GM06990 (cell line): ENCODE data around the gene AXDND1.

Experiments
- DNase-seq: peaks from one replicate; pipeline ENCODE4 v3.0.0-alpha.2; 2011; ENCODE audit not compliant: insufficient read length; ENCODE audit errors: extremely low read depth
- H3K27me3 ChIP-seq: replicated peaks from 2 replicates; pipeline ENCODE4 v1.6.0; 2011; ENCODE audit warnings: low read length; ENCODE audit not compliant: control insufficient read depth, insufficient read depth
- H3K36me3 ChIP-seq: 2 replicates; pipeline ENCODE4 v1.5.1; 2011; ENCODE audit warnings: low read length; ENCODE audit not compliant: control insufficient read depth, insufficient read depth
- H3K4me3 ChIP-seq: replicated peaks from 2 replicates; pipeline ENCODE4 v1.5.1; 2011; ENCODE audit warnings: low read depth, mild to moderate bottlenecking, control low read depth, low read length
- TF ChIP-seq, protein P1 (sequence below): IDR thresholded peaks from 2 replicates; pipeline ENCODE4 v1.5.1; 2011; ENCODE audit warnings: low read length, control low read depth, mild to moderate bottlenecking, inconsistent platforms; ENCODE audit not compliant: insufficient read depth, poor library complexity, severe bottlenecking

Gene AXDND1

DNA sequence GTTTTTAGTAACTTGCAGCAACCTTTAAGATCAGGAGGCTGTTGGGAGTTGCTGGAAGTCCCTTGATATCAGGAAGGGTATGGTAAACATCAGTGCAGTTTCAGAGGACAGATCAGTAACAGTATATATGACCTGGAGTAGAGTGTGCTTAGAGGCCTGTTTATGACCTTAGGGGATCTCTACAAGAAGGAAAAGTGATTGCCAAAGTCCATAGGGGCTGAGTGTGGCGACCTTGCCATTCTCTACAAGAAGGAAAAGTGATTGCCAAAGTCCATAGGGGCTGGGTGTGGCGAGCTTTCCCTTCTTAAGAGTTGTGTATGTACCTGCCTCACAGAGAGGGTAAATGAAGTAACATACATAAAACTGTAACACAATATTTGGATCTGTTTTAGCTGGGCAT, 28.5 kb upstream of the AXDND1 start:
- TF ChIP-seq, protein P1, sequence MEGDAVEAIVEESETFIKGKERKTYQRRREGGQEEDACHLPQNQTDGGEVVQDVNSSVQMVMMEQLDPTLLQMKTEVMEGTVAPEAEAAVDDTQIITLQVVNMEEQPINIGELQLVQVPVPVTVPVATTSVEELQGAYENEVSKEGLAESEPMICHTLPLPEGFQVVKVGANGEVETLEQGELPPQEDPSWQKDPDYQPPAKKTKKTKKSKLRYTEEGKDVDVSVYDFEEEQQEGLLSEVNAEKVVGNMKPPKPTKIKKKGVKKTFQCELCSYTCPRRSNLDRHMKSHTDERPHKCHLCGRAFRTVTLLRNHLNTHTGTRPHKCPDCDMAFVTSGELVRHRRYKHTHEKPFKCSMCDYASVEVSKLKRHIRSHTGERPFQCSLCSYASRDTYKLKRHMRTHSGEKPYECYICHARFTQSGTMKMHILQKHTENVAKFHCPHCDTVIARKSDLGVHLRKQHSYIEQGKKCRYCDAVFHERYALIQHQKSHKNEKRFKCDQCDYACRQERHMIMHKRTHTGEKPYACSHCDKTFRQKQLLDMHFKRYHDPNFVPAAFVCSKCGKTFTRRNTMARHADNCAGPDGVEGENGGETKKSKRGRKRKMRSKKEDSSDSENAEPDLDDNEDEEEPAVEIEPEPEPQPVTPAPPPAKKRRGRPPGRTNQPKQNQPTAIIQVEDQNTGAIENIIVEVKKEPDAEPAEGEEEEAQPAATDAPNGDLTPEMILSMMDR: no peak
- H3K27me3 ChIP-seq: no peaks in the 10 kb centered on the region
- DNase-seq: no peak
- no peaks in the 10 kb centered on the region; the same call in 1 of the 2 replicates for H3K36me3 ChIP-seq
- H3K4me3 ChIP-seq: no peak overlapping the region

DNA sequence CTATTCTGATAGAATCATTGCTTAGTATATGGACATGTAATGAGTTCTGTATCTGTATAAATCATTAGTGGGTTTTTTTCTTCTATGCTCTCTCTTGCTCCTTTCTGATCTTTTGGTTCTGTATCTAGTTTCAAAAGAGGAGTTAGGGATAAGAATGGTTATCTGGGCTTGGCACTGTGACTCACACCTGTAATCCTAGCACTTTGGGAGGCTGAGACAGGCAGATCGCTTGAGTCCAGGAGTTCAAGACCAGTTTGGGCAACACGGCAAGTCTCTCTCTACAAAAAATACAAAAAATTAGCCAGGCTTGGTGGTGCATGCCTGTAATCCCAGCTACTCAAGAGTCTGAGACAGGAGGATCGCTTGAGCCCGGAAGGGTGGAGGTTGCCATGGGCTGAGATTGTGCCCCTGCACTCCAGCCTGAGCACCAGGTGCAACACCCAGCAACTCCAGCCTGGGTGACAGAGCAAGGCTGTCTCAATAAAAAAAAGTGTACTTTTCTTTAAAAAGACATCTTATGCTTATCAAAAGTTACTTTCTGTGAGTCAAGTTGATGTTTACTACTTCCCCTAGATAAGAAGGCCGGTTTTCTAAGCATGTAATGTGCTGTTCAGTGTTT, 27.7 kb upstream of the AXDND1 start:
- Histone ChIP-seq H3K36me3 (no peaks in the 10 kb centered on the region; the same call in 1 of the 2 replicates), H3K4me3 (no peak overlapping the region), H3K27me3 (no peaks in the 10 kb centered on the region)
- DNase-seq: no peak
- TF ChIP-seq, protein P1: no peak

DNA sequence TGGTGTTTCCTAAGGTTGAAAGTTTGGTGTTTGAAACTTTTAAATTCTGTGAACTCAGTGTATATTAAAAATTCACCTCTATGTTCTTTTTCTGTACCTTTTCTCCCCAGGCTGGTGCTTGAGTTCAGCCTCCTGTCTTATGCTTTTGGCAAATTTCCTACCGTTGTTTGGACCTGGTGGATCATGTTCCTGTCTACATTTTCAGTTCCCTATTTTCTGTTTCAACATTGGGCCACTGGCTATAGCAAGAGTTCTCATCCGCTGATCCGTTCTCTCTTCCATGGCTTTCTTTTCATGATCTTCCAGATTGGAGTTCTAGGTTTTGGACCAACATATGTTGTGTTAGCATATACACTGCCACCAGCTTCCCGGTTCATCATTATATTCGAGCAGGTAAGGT, 24.9 kb upstream of the AXDND1 start:
- peaks cover 1% of the 10 kb centered on the region; the same call in 1 of the 2 replicates for H3K36me3 ChIP-seq

DNA sequence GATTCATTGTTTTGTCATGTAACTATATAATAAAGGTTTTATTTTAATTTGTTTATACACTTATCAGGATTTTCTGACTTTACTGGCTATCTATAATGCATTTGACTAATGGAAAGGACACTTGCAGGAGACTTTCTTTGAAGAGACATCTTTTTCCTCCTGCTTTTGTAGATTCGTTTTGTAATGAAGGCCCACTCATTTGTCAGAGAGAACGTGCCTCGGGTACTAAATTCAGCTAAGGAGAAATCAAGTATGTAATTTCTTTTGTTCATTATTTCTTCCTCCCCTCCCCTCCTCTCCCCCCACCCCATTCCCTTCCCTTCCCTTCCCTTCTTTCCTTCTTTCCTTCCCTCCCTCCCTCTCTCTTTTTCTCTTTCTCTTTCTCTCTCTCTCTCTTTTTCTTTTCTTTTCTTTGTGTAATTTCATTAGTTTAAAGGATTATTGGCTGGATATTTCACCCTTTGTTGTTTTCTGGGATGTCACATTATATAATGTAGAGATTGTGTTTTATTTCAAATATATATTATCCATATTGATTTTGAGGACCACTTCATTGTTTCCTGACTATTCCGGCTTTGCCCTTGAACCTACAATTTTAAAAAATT, 23.7 kb upstream of the AXDND1 start:
- peaks cover 3% of the 10 kb centered on the region; the same call in 1 of the 2 replicates for H3K36me3 ChIP-seq
- DNase-seq: no peak
- TF ChIP-seq, protein P1: no peak
- H3K27me3 ChIP-seq: no peaks in the 10 kb centered on the region
- H3K4me3 ChIP-seq: no peak overlapping the region

More for the DNA sequence above, 24.9 kb upstream of the AXDND1 start:
- Histone ChIP-seq H3K4me3 (no peak overlapping the region), H3K27me3 (no peaks in the 10 kb centered on the region)
- DNase-seq: no peak
- TF ChIP-seq, protein P1: no peak

DNA sequence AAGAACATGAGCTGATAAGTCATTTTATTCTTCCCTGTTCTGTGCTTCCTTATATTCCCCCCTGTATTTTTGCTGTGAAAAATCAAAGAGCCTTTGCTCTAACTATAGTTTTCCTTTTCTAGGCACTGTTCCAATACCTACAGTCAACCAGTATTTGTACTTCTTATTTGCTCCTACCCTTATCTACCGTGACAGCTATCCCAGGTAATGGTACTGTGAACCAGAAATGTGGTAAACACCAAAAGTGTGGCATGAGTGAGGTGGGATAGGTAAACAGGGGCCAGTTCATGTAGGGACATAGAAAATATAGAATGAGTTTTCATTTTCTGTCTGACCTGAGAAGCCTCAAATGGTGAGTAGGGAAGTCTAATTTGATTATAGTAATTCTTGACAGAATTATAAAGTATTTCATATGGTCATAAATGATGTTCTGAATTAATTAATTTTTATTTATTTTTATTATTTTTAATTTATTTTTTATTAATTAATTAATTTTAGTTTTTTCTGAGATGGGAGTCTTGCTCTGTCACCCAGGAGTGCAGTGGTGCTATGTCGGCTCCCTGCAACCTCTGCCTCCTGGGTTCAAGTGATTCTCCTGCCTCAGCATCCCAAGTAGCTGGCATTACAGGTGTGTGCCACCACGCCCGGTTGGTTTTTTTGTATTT, 22.9 kb upstream of the AXDND1 start:
- peaks cover 3% of the 10 kb centered on the region; the same call in 1 of the 2 replicates for H3K36me3 ChIP-seq
- H3K4me3 ChIP-seq: no peak overlapping the region
- TF ChIP-seq, protein P1: no peak
- H3K27me3 ChIP-seq: no peaks in the 10 kb centered on the region
- DNase-seq: no peak
